Stimulated activated CD8-positive, alpha-beta memory T cell treated with anti-CD3 and anti-CD28 coated beads, Interleukin-7, amount 100 ng/mL, for 4 hours (primary cell): ENCODE measurements around the gene MOCS2.

Experiments used
- DNase-seq, 2 donors: peaks; one replicate each; pipeline ENCODE4 v3.0.0-alpha.2; 2020; ENCODE audit warnings: low read depth in 2 of 2

Gene MOCS2

DNA sequence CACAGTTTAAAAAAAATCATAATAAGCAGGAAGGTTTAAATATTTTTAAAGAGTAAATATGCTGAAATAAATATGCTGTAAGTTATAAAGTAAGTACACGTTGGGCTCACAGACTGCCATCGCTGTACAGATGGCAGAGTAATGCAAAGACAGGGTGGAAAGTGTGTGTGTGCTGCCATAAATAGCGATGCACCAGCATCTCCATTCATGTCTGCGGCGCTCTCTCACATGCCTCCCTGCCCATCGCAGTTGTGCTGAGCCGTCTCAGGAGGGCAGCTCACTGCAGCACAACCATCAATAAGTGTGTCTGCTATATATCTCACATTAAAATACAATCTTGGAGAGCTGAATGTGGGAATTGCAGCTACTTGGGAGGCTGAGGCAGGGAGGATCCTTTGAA is 14.3 kb downstream of the MOCS2 start:
- no peak for DNase-seq

DNA sequence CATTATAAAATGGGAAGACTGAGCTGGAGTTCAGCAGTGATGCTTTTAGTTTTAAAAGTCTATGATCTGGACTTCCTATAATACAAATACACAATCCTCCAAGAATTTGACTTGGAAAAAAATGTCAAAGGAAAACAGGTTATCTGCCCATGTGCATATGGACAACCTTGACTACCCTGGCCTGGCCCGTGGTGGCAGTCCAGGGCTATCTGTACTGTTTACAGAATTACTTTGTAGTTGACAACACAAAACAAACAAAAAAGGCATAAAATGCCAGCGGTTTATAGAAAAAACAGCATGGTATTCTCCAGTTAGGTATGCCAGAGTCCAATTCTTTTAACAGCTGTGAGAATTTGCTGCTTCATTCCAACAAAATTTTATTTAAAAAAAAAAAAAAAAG is 17.3 kb downstream of the MOCS2 start:
- no peak for DNase-seq

DNA sequence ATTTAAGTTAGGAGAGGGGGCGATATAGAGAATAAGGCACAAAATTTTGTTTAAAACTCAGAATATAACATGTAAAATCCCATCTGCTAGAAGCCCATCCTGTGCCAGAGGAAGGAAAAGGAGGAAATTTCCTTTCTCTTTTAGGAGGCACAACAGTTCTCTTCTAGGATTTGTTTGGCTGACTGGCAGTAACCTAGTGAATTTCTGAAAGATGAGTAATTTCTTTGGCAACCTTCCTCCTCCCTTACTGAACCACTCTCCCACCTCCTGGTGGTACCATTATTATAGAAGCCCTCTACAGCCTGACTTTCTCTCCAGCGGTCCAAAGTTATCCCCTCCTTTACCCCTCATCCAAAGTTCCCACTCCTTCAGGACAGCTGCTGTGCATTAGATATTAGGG is 18.3 kb downstream of the MOCS2 start:
- no peak for DNase-seq

DNA sequence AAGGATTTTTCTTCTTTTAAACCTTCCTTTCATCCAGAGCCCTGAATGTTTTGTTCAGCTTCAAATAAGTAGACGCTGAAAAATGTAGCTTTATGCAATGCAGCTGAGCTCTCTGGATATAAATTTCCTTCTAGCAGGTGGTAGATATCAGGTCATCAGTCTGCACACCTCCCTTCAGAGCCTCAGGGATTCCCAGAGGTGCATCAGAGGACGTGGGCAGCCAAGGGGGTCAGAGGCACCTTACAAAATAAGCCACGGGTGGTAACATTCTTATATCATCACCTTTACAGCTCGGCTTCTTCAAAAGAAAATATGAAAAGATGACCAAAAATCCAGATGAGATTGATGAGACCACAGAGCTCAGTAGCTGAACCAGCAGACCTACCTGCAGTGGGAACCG is 19.3 kb downstream of the MOCS2 start:
- DNase-seq: no peak

DNA sequence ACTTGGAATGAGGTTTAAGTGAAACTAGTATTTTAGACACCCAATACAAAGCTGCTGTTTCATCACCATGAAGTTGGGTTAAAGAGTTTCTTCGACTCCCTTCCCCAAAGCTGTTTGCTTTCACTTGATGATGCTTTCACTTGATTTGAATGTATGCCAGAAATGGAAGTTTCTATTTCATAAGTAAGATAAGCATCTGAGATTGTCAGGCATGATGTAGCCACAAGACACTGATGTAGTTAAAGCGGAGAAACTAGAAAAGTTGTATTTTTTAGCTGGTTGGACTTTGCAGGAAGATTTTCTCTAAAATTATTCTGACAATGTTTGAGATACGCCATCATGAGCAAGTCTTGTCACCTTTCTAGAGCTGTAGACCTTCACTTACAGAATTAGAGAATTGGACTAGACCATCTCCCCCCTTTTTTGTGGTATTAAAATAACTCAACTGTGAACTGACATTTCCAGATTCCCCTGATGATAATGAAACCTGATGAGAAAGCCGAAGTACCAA is 20.0 kb downstream of the MOCS2 start:
- no peak for DNase-seq

DNA sequence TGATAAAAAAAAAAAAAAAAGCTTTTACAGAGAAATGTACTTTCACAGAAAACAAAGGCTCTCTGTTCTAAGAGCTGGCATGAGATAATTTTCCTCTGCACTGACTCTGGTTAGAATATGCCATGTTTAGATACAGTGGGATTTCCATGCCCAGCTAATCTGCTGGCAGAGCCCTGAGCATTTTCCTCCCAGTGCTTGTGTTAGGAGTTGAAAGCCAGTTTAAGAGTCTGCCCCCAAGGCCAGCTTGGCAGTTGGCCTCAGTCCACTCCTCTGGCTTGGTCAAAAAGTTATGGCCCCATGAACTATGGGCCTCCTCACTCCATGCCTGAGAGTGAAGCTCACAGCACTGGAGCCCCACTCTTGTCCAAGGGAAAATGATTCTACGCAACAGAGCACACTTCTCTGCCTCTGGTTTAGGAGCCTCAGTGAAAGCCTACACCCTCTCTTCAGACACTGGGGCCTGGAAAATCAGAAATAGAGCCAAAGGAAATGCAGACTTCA is 21.9 kb downstream of the MOCS2 start:
- no peak for DNase-seq

DNA sequence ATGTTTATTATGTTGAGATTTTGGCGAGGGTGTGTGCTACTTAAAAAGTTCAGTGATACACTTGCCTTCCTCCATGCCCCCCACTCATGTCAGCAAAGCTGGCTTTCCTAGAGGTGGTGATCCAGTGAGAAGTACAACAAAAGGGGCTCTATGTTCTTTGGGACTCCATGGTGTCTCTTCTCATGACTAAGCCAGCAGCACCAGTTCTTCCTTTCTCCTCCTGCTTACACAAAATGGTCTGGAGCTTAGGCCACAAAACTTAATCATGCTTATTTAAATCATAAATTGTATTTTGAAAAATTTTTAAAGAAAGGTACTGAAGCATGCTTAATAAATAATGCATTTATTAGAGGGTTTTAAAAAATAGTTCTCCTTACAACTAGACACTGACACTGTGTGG is 22.4 kb downstream of the MOCS2 start:
- DNase-seq: no peak

DNA sequence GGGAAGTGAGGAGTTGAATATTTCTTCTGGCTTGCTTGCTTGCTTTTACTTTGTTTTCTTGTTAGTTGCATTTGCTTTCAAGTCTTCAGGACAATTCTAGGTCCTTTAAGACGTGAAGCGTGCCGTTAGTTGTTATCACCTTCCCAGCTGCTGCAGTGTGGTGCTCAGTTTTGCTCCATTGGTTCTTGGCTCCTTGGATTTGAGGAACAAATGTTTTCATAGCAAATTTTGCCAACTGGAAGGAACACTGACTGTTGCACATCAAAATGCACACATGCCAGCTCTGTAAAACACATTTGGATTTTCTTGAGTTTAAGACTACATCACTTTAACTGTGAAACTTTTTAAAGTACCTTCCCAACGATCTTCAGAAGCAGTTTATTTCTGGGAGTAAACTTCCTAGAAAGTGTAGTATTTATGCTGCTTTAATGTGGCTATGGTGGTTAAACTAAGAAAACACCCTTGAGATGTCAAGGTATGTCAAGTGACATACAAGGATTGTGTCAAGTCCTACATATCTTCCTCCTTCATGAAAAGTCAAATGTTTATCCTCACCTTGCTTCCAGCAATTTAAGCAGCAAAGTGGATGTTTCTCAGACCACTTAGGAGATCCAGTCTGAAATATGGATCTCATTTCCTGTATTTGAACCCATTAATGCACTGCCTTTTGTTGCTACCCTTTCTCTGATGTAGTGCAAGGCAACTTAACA is 24.9 kb downstream of the MOCS2 start:
- no peak for DNase-seq

DNA sequence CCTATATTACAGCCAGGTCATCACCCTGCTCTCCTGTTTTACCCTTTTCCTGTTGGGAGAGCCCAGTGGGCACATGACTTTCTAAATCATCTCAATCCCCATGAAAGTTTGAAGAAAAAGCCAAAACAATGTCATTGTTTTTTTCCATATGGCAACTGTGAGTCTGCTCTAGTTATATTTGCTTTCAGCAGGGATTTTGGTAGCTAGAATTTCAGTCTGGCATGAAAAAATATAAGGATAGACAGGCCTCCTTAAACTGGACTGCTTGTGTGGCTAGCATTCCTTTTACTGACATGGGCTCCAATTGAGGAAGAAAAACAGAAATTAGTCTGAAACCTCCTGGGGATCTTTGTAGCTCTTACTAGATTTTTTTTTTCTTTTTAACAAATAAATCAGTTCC is 25.6 kb downstream of the MOCS2 start:
- DNase-seq: no peak

DNA sequence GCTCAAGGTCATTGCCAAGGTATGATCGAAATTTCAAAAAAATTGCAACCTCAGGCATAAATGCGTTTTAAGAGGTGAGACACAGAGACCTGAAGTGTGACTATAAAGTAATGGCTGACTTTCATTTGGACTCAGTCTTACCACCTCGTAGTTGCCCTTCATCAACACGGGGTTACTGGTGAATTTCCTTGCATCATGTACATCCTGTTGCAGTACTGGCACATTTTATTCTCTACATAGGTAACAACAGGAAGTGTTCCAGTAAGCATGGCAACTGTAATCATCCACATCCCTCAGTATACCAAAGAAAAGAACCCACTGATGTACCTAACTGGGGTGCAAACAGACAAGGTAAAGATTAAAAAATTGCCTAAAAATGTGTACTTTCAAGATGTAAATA is 29.3 kb downstream of the MOCS2 start:
- no peak for DNase-seq

DNA sequence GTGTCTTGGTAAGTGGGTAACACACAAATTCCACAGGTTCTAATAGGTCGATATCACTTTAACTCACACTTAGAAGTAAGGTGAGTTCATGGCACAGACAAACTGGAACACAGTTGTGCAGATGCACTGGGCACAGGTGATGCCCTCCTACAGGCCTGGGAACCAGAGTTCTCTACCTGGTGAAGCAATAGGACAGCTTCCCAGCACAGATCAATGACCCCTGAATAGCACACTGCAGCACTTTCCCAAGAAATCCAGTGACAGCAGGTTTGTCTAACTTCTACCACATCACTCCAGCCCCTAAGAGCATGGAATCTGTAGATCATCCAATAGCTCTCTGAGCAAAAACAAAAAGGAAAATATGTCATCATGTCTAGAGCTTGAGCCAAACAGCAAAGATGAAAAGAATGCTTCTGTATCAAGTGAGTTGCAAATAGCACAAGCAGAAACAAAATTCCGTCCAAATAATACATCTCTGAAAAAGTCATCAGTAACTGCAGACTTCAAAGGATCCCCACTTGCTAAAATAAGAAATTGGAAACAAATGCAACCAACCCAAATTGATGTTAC is 33.5 kb downstream of the MOCS2 start:
- DNase-seq: no peak

DNA sequence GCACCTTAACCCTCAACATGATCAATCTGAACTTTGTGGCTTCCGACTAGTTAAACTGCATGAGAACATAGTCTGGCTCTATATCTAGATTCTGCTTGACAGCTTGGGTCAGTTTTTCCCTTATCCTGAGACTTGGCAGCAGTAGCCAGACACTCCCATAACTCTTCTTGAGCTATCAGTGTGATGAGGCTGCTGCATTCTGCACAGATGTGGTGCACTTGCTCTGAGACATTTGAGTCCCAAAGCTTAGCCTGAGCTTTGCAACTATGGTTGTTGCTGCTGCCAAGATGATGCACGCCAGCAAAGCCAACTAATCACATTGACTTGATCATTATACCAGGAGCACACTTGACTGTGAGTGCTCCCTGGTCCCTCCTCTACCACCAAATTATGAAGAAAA is 36.2 kb downstream of the MOCS2 start:
- DNase-seq: no peak

DNA sequence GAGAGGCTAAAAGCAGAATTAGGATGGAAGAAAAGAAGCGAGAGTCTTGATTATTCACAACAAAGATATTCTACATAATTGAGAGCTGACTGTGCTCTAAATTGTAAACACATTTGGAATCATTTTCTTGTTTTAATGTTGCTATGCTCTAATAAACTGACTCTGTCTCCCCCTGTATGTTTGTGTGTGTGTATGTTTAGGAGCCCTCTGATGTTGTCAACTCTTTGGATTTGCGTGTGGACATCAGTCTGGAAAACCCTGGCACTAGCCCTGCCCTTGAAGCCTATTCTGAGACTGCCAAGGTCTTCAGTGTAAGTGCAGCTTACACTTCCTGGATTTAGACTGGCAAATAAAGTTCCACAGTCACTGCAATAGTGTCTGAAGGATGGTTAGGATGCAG is 37.8 kb downstream of the MOCS2 start:
- DNase-seq: no peak

DNA sequence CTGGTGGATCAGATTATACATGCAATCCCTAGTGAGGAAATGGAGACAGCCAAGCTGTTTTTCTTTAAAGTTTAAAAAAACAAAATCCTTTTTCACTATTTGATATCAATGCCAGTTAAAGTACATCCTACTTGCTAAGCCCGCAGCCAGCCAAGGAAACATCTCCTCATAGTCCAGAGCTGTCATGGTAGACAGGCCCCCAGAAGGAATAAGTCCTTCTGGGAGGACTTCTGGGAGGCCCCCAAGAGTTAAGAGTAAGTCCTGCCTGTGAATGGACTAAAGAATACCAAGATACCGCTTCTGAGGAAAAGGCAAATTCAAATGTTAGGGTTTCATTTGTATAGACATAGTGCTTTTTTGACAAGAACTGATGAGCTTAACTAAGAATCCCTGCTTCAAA is 38.3 kb downstream of the MOCS2 start:
- no peak for DNase-seq

DNA sequence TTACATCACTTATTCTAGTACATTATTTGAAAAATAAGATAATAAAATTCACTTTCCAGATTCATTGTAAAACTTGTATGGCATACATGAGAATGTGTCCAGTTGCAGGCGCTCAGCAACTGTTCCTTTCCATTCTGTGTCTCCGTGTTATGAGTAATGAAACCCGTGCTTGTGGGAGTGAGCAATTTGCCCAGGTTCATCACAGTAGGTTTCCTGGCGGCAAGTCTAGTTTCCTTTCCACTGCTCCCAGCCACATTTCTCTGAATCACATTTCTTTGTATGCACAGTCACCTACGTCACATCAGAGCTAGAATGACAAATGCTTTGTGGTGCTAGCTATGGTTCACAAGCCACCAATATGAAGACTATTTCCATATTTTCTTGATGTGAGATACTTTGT is 39.9 kb downstream of the MOCS2 start:
- DNase-seq: peak; percentile 2 to 20

DNA sequence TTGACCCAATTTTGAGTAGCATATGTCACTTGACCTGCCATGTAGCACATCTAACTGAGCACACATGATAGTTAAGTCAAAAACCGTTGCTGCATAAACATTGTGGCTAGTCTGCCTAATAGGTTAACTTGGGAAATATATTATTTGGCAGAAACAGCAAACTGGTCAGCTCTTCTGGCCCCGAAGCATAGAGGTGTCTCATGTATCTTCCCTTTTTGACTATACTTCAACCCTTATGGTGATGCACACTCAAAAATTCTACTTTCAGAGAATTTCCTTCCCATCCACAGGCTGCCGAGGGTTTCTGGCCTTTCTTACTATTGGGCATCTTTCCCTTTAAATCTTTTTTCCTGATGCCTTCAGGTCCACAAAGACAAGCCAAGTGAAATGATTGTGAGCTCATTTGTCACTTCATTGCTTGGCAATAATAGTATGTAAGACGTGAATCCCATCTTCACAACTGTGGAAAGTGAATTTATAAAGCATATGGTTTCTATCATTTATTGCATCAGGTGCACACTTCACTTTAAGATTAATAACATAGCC is 41.2 kb downstream of the MOCS2 start:
- DNase-seq: no peak

DNA sequence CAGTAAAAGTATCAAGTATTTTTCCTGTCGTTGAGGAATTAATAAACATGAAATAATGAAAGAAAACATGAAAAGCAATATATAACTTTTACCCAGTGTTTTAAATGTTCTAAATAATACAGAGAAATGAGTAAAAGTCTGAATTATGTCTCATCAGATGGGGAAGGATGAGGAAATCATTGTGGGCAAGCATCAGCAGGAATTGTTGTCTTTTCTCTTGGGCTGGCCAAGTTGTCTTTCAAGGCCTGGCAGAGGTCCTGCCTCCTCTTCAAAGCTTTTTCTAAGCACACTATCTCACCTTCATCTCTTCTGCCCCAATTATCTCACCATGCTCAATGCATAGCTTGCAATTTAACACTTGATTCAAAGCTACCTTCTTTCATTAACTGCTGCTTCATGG is 41.9 kb downstream of the MOCS2 start:
- DNase-seq: no peak

DNA sequence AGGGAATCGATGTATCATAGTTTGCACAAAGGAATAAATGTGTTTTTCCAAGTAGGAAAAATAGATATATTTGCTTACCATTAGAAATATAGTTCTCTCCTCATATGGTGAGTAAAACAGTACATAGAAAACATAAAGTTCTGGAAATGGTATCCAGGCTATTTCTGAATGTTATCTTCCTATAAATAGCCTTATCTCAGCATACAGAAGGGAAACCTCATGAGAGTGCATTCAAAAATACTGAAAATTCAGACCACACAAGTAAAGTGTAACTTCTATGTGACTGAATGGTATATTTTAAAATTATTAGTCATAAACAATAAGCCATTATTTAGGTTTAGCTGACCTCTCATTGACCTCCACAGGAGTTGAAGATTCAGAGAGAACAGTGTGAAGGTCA is 43.5 kb downstream of the MOCS2 start:
- DNase-seq: no peak

DNA sequence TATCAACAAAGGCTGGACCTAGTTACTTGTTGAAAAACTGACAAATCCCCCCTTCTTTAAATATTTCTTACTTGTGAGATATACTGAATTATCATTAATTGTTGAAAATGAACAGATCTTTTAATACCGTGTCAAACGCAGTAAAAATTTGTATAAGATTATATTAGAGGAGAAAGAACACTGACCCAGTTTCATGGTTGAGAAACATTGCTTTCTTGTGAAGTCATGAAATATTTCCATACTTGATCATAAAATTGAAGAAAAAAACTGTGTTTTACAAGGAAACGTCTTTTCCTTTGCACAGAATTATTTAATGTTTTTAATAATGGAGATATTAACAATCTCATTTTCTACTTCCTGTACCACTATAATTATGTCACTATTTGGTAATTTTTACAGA is 45.8 kb downstream of the MOCS2 start:
- no peak for DNase-seq

DNA sequence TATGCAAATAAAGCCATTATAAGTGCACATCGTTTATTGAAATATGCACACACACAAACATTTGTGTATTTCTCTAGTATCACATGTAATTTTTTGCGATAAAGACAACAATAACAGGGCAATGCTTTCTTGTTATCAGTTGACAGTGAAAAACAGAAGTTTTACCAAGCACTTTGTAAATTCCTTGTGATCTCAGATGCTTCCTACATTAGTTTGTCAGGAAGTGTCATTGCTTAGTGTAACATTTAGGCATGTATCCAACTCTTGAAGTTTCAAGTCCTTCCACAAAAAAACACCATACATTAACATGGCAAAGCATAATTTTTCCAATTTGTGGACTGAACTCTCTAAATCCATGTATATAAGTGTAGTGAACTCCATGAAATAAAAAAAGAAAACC is 46.4 kb downstream of the MOCS2 start:
- DNase-seq: no peak

DNA sequence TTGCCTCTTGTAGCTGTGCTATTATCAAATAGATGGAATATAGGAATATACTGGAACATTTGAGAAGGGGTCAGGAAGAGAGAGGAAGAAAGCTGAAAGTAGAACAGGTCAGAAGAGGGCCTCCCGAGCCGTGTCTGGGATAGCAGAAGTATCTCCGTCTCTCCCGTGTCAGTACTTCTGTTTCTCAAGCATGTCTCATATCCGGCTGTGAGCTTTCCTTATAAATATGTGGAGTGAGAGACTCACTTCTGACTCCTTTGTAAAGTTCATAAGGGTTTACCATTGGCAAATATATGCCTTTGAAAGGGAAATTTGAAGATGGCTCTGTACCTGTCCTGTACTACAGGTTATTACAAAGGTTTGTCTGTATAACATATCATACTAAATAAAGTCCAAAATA is 50.3 kb downstream of the MOCS2 start:
- no peak for DNase-seq

DNA sequence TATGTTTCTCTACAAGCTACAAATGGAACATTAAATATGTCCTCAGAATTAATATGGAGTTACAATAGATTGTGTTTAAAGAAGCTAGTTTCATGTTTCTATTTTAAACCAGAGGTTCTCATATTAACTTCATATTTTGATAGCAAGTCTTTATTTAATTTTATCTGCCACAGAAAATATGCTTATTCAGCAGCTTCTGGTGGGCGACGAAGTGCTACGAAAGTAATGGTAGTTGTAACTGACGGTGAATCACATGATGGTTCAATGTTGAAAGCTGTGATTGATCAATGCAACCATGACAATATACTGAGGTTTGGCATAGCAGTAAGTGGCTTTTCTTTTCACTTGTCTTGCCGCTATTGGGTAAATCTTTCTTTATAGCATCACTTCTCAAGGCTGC is 54.2 kb downstream of the MOCS2 start:
- DNase-seq: no peak

DNA sequence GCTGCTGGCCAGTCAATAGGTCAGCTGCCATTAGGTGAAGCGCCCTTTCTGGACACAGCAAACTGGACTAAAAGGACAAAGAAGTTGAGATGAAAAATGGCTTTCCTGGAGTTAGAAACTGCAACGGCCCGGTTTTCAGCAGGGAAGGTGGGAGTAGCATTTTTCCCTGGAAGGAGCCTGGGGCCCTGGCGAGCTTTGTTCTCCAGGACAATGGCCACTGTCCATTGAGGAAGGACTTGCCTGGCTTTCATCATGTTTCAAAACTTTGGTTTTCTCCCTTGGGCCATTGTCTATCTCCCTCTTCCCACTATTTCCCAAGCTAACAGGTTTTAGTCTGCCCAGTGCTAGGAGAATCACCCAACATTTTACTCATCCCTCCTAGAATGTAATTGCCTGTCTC is 56.2 kb downstream of the MOCS2 start:
- no peak for DNase-seq
